ENCODE measurements around the gene RPLP2.
A peak's percentile ranks its signal among the peaks of the same experiment; 100 is the strongest.

Gene RPLP2

GRCh38 chr11:825366-826226, 15.8 kb downstream of the RPLP2 start:
- DNase-seq = no peak

DNA sequence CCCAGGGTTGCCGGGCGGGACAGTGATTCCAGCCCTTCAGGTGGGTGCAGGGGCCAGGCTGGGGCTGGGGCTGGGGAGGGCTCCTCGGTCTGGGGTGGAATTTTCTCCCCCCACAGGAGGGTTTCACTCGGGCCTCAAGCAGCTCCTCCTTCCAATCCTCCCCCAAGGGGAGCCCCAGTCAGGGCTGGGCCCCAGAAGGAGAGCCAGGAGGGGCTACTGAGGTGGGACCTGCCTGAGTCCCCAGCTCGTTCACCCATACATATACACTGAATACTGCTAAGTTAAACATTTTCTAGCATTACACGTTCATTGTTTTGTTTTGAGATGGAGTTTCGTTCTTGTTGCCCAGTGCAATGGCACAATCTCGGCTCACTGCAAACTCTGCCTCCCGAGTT, 16.5 kb downstream of the RPLP2 start:
- no peak for DNase-seq

DNA sequence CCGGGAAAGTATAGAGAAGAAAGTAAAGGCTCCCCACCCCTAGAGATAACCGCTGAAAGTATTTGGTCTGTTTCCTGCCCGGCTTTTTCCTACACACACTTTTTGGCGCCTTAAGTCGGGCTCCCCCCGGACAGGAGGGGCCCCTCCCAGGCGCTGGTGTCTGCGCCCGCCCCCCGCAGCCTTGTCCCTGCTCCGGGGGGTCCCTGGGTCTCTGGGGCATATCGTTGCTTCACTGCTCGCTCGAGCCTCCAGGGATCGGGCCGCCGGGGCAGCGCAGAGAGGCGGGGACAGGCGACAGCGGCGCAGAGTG, 17.0 kb downstream of the RPLP2 start:
- DNase-seq = no peak

- DNase-seq = no peak
Measured at GRCh38 chr11:827146-827896, 17.6 kb downstream of the RPLP2 start.

- DNase-seq = no peak
Measured at GRCh38 chr11:827897-828192, 18.1 kb downstream of the RPLP2 start, which contains the start of gene CRACR2B. Gene CRACR2B (plus strand): TSS chr11:827919. CDS start chr11:828608, 689 bp downstream.

- no peak for DNase-seq
Measured at GRCh38 chr11:828506-829175, 18.9 kb downstream of the RPLP2 start.

- DNase-seq = no peak
Measured at GRCh38 chr11:829176-829846, 19.5 kb downstream of the RPLP2 start.

GRCh38 chr11:829847-830294, 20.1 kb downstream of the RPLP2 start:
- no peak for DNase-seq

DNA sequence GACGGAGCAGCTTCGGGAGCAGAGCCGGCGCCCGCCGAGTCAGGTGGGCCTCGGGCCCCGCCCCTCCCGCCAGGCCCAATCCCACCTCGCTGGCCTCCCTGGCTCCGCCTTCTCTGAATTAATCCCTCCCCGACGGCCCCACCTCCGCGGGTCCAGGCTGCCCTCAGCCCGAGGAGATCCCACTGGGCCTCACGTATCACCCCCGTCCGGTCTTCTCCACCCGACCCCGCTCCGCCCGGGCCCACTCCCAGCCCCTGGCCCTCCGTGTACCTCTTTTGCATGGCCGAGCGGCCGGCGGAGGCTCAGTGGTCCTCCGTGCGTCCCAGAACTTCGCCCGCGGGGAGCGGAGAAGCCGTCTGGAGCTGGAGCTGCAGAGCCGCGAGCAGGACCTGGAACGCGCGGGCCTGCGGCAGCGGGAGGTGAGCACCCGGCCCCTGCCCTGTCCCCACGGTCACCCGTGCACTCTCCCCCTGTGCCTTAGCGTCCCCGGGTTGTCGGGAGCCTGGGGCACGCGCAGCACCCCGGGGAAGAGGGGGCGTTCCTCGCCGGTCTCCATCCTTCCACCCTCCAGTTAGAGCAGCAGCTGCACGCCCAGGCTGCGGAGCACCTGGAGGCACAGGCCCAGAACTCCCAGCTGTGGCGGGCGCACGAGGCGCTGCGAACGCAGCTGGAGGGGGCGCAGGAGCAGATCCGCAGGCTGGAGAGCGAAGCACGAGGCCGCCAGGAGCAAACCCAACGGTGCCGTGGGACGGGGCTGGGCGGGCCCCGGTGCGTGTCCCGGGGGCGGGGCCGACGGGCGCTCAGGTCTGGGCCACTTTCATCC, 20.7 kb downstream of the RPLP2 start:
- DNase-seq = peak; percentile 71

- no peak for DNase-seq
Measured at GRCh38 chr11:831118-831864, 21.5 kb downstream of the RPLP2 start.

DNA sequence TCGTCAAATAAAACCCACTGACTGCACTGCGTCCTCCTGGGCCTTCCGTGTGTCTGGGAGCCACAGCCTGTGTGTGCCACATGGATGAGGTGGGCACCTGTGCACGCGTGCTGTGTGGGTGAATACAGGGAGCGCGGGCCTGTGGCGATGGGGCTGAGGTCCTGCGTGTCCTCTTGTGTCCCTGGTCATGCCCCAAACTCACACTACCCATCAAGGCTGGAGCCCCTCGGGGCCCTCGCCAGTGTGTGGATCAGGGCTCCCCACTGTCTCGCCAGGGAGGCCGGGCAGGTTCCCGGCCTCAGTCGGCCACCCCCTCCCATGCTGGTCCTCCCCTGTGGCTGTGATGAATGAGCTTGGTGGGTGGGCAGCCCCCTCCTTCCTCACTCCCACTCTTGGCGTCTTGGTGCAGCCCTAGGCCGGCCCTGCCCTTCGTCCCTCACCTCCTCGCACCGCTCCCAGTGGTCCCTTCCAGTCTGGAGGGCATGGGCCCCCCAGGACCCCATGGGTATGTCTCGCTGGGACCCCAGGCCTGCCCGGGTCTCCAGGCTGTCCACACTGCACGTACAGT, 22.3 kb downstream of the RPLP2 start:
- DNase-seq = no peak

- peak; percentile 55 for DNase-seq
Measured at GRCh38 chr11:832529-833113, 22.9 kb downstream of the RPLP2 start, which contains the start of gene CD151. Gene CD151 (plus strand): TSS chr11:832952. CDS start chr11:836070, 3,118 bp downstream.

- no peak for DNase-seq
Measured at GRCh38 chr11:833114-833791, 23.5 kb downstream of the RPLP2 start.

- no peak for DNase-seq
Measured at GRCh38 chr11:833849-834311, 24.1 kb downstream of the RPLP2 start.

GRCh38 chr11:834371-835316, 24.9 kb downstream of the RPLP2 start:
- DNase-seq = no peak

DNA sequence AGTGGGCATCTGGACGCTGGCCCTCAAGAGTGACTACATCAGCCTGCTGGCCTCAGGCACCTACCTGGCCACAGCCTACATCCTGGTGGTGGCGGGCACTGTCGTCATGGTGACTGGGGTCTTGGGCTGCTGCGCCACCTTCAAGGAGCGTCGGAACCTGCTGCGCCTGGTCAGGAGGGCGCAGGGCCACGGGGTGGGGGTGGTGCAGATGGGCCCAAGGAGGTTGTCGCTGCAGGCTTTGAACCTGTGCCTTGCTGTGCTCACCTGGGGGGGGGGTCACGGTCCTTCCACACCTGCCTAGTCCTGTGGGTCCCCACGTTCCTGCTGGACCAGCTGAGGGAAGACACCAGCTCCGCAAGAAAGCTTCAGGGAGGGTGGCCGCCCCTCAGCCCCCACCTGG, 26.5 kb downstream of the RPLP2 start:
- DNase-seq = no peak

GRCh38 chr11:836700-837099, 26.9 kb downstream of the RPLP2 start:
- no peak for DNase-seq

- DNase-seq = no peak
Measured at GRCh38 chr11:837189-837989, 27.6 kb downstream of the RPLP2 start.

Data from CD4-positive, alpha-beta T cell treated with Interleukin-21 for 1 hour (primary cell).